Prostate gland (tissue), 2 donors: ENCODE data around the gene PCK2.

Experiments
- CTCF ChIP-seq, 4 experiments: fragments of 200-600 bp in 2 of 4; fragments of 450-650 bp in 2 of 4; sonication (generic) in 2 of 4; IDR thresholded peaks; 1 replicate in 3 of 4; 2 replicates in 1 of 4; pipeline ENCODE4 v1.5.1; 2016 to 2019; ENCODE audit warnings: antibody characterized with exemption in 4 of 4, mild to moderate bottlenecking in 2 of 4, moderate library complexity in 2 of 4
- POLR2A ChIP-seq: fragments of 450-650 bp; IDR thresholded peaks from one replicate; pipeline ENCODE4 v1.6.1; 2016; ENCODE audit warnings: antibody characterized with exemption, mild to moderate bottlenecking
- POLR2AphosphoS5 ChIP-seq: sonication (generic); formaldehyde crosslinking; IDR thresholded peaks from one replicate; pipeline ENCODE4 v1.6.1; 2017; ENCODE audit warnings: antibody characterized with exemption

- TF ChIP-seq CTCF (IDR thresholded peaks at IDR 0.05) (no peak), POLR2A (no peak), POLR2AphosphoS5 (no peak)
Measured at GRCh38 chr14:24088095-24088494, 6.0 kb upstream of the PCK2 start.
